Mammary epithelial cell (primary cell): ENCODE data around the gene TMEM97.

ENCODE experiments used
- EZH2 ChIP-seq: IDR thresholded peaks from 2 replicates; pipeline ENCODE4 v1.6.1; 2012; ENCODE audit warnings: low read length, inconsistent platforms, borderline replicate concordance
- TF ChIP-seq, protein P1 (sequence below), 2 donors: IDR thresholded peaks in 1 of 2; conservative IDR thresholded peaks in 1 of 2; 2 replicates each; pipeline ENCODE4 v1.5.1; 2011 to 2012; ENCODE audit warnings: inconsistent platforms in 2 of 2, low read length in 2 of 2, mild to moderate bottlenecking in 2 of 2, control low read depth in 1 of 2, low read depth in 1 of 2; ENCODE audit not compliant: insufficient read depth in 1 of 2; ENCODE audit errors: extremely low read depth in 1 of 2

DNA sequence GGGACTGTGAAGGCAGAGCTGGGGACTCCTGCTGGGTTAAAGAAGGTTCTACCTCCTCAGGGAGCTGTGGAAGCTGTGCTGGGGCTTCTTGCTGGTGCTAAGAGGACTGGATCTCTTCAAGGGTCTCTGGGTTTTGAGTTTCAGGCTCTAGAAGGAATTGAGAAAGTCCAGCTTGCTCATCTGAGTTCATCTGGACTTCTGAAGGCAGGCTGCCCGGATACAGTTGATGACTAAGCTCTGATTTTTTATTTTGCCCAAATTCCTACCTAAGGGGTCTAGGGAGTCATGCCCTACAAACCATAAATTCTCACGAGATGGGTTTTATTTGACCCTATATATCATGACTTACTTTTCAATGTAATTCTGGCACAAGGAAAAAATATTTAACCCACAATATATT lies 46.8 kb upstream of the TMEM97 start:
- TF ChIP-seq, protein P1, sequence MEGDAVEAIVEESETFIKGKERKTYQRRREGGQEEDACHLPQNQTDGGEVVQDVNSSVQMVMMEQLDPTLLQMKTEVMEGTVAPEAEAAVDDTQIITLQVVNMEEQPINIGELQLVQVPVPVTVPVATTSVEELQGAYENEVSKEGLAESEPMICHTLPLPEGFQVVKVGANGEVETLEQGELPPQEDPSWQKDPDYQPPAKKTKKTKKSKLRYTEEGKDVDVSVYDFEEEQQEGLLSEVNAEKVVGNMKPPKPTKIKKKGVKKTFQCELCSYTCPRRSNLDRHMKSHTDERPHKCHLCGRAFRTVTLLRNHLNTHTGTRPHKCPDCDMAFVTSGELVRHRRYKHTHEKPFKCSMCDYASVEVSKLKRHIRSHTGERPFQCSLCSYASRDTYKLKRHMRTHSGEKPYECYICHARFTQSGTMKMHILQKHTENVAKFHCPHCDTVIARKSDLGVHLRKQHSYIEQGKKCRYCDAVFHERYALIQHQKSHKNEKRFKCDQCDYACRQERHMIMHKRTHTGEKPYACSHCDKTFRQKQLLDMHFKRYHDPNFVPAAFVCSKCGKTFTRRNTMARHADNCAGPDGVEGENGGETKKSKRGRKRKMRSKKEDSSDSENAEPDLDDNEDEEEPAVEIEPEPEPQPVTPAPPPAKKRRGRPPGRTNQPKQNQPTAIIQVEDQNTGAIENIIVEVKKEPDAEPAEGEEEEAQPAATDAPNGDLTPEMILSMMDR (conservative IDR thresholded peaks at IDR 0.05 in 1 of 2, IDR thresholded peaks at IDR 0.05 in 1 of 2; ENCODE audit: extremely low read depth in 1 of 2, insufficient read depth in 1 of 2, low read depth in 1 of 2, low read length in 2 of 2), result no peak
- no peak for TF ChIP-seq EZH2
